DOHH2 (cell line): ENCODE data around the gene SLC37A1.

Experiments
- H3F3A ChIP-seq: fragments of 200-600 bp; sonication (generic), shearing (Covaris generic); 2 replicates; pipeline ENCODE4 v1.6.0; 2016; ENCODE audit warnings: antibody characterized with exemption, mild to moderate bottlenecking; ENCODE audit not compliant: control insufficient read depth, insufficient read depth
- H3K27ac ChIP-seq: fragments of 200-600 bp; sonication (generic); 2 replicates; pipeline ENCODE4 v1.5.1; 2014; ENCODE audit warnings: low read depth, mild to moderate bottlenecking, low read length, moderate library complexity
- H3K27me3 ChIP-seq: fragments of 200-600 bp; sonication (generic); 2 replicates; pipeline ENCODE4 v1.6.1; 2014; ENCODE audit warnings: mild to moderate bottlenecking, low read length, mixed read lengths; ENCODE audit not compliant: control insufficient read depth
- H3K36me3 ChIP-seq: fragments of 200-600 bp; sonication (generic); 2 replicates; pipeline ENCODE4 v1.6.1; 2014; ENCODE audit warnings: mild to moderate bottlenecking, low read length, moderate library complexity, mixed read lengths; ENCODE audit not compliant: control insufficient read depth
- H3K4me1 ChIP-seq: fragments of 200-600 bp; sonication (generic); 2 replicates; pipeline ENCODE4 v1.6.1; 2014; ENCODE audit warnings: mild to moderate bottlenecking, low read length, mixed read lengths; ENCODE audit not compliant: control insufficient read depth
- H3K4me2 ChIP-seq: fragments of 200-600 bp; sonication (generic); 2 replicates; pipeline ENCODE4 v1.6.0; 2014; ENCODE audit warnings: mild to moderate bottlenecking, low read length, moderate library complexity
- H3K4me3 ChIP-seq: fragments of 200-600 bp; sonication (generic); 2 replicates; pipeline ENCODE4 v1.5.1; 2014; ENCODE audit warnings: mild to moderate bottlenecking, low read length, mixed read lengths
- H3K79me2 ChIP-seq: fragments of 200-600 bp; sonication (generic); 2 replicates; pipeline ENCODE4 v1.6.1; 2014; ENCODE audit warnings: mild to moderate bottlenecking, low read length, mixed read lengths; ENCODE audit not compliant: control insufficient read depth
- H3K9me2 ChIP-seq: fragments of 200-600 bp; sonication (generic); replicated peaks from 2 replicates; pipeline ENCODE4 v1.6.1; 2014; ENCODE audit warnings: mild to moderate bottlenecking, low read length, mixed read lengths; ENCODE audit not compliant: control insufficient read depth
- H3K9me3 ChIP-seq: fragments of 200-600 bp; sonication (generic); 2 replicates; pipeline ENCODE4 v1.6.1; 2014; ENCODE audit warnings: antibody characterized with exemption, low read length, mixed read lengths; ENCODE audit not compliant: control insufficient read depth, insufficient read depth
- H4K20me1 ChIP-seq: fragments of 200-600 bp; sonication (generic); 2 replicates; pipeline ENCODE4 v1.6.0; 2014; ENCODE audit warnings: low read depth, mild to moderate bottlenecking, antibody characterized with exemption, low read length, moderate library complexity; ENCODE audit not compliant: control insufficient read depth, insufficient read depth
- CTCF ChIP-seq: fragments of 200-600 bp; sonication (generic); IDR thresholded peaks from one replicate; pipeline ENCODE4 v1.5.1; 2014; ENCODE audit warnings: antibody characterized with exemption, mild to moderate bottlenecking, low read depth, low read length; ENCODE audit not compliant: poor library complexity, severe bottlenecking
- EZH2phosphoT487 ChIP-seq: fragments of 200-600 bp; sonication (generic); IDR thresholded peaks from 2 replicates; pipeline ENCODE4 v1.6.1; 2017; ENCODE audit warnings: borderline replicate concordance, mild to moderate bottlenecking, antibody characterized with exemption, low read length, moderate library complexity, mixed read lengths

SLC37A1 gene

GRCh38 chr21:42609811-42610210, 96.2 kb downstream of the SLC37A1 start:
- no peaks in the 10 kb centered on the region for H3K9me2 ChIP-seq
- H3K27ac ChIP-seq = no peak overlapping the region
- peaks cover 5% of the 10 kb centered on the region for H3K4me1 ChIP-seq
- no peak overlapping the region for H3K4me3 ChIP-seq
- H4K20me1 ChIP-seq = no peaks in the 10 kb centered on the region
- peaks cover 2% of the 10 kb centered on the region; the same call in 1 of the 2 replicates for H3K27me3 ChIP-seq
- no peaks in the 10 kb centered on the region for H3K79me2 ChIP-seq
- H3K36me3 ChIP-seq = no peaks in the 10 kb centered on the region
- peaks cover 3% of the 10 kb centered on the region; the same call in 1 of the 2 replicates for H3F3A ChIP-seq
- H3K9me3 ChIP-seq = peaks cover 32% of the 10 kb centered on the region
- H3K4me2 ChIP-seq = no peak overlapping the region
- TF ChIP-seq EZH2phosphoT487 (no peak), CTCF (no peak)

GRCh38 chr21:42611852-42612251, 98.2 kb downstream of the SLC37A1 start:
- Histone ChIP-seq H3K9me2 (no peaks in the 10 kb centered on the region), H3K4me2 (no peak overlapping the region), H3K27ac (no peak overlapping the region), H3K4me3 (no peak overlapping the region), H3K79me2 (no peaks in the 10 kb centered on the region), H3K4me1 (peaks cover 5% of the 10 kb centered on the region), H3K27me3 (peaks cover 5% of the 10 kb centered on the region; the same call in 1 of the 2 replicates), H3K9me3 (peaks cover 19% of the 10 kb centered on the region), H3F3A (peaks cover 3% of the 10 kb centered on the region; the same call in 1 of the 2 replicates), H4K20me1 (no peaks in the 10 kb centered on the region), H3K36me3 (no peaks in the 10 kb centered on the region)
- no peak for TF ChIP-seq CTCF
- no peak for TF ChIP-seq EZH2phosphoT487

GRCh38 chr21:42612390-42612789, 98.7 kb downstream of the SLC37A1 start:
- H3K4me2 ChIP-seq = no peak overlapping the region
- H3K36me3 ChIP-seq = no peaks in the 10 kb centered on the region
- H4K20me1 ChIP-seq = no peaks in the 10 kb centered on the region
- no peak overlapping the region for H3K27ac ChIP-seq
- peaks cover 5% of the 10 kb centered on the region for H3K4me1 ChIP-seq
- no peaks in the 10 kb centered on the region for H3K79me2 ChIP-seq
- H3K27me3 ChIP-seq = peaks cover 5% of the 10 kb centered on the region; the same call in 1 of the 2 replicates
- H3K4me3 ChIP-seq = no peak overlapping the region
- H3K9me3 ChIP-seq = peaks cover 18% of the 10 kb centered on the region
- peaks cover 3% of the 10 kb centered on the region; the same call in 1 of the 2 replicates for H3F3A ChIP-seq
- no peaks in the 10 kb centered on the region for H3K9me2 ChIP-seq
- TF ChIP-seq EZH2phosphoT487 = no peak

- Histone ChIP-seq H3K4me2 (no peak overlapping the region), H3K9me3 (peaks cover 16% of the 10 kb centered on the region), H3K27me3 (peaks cover 5% of the 10 kb centered on the region; the same call in 1 of the 2 replicates), H3K79me2 (no peaks in the 10 kb centered on the region), H4K20me1 (no peaks in the 10 kb centered on the region), H3K4me1 (peaks cover 5% of the 10 kb centered on the region), H3K27ac (no peak overlapping the region), H3F3A (peaks cover 3% of the 10 kb centered on the region; the same call in 1 of the 2 replicates), H3K36me3 (no peaks in the 10 kb centered on the region), H3K9me2 (no peaks in the 10 kb centered on the region), H3K4me3 (no peak overlapping the region)
- no peak for TF ChIP-seq EZH2phosphoT487
- TF ChIP-seq CTCF = no peak
These were observed 100.1 kb downstream of the SLC37A1 start for GRCh38 chr21:42613756-42614155.
